ENCODE data around the gene BTBD9. TPM values are rescaled to one million over a fixed set of nuclear protein-coding genes. Genes with fewer than 3 reads are reported as not detected.
A peak's percentile ranks its signal among the peaks of the same experiment; 100 is the strongest.

The BTBD9 gene
- total and polyA plus RNA-seq, 2 of the 13 experiments (the other 11 are each of a cell fraction or from before 2014, with no cell fraction given), result 1.2 to 3.0 TPM

DNA sequence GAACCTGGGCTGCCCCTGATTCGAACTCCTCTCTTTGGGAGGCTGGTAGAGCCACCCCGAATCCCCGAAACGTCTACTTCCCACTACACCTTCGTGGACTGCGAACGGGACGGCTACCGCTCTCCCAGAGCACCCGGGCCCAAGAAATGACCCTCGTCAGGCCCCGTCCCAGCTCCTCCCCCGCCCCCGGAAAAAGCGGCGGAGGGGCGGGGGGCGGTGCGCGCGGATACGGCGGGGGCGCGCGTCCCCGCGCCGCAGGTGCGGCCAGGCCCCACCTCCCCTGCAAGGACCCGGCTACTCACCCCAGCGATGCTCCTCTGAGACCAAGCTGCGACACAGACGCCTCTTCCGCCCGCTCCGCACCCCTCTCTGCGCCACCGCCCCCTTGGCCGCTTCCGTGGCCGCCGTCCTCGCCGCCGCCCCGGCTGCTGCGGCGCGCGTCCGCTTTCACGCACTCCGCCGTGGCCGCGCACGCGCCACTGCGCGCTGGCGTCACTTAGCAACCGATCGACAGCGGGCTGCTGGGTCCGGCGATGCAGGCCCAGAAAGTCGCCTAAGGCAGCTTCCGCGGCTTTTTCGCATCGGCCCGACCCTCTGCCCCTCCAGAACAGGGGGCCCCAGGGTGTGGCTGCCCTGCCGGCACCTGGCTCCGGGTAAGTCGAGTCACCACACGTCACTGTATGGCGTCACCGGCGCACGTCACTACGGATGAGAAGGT is at the start of gene BTBD9 (continued):
- TF ChIP-seq ZNF577 (CRISPR knock-in tag; IDR thresholded peaks at IDR 0.05; ENCODE audit: borderline replicate concordance, low read depth) (no peak), ZNF354B (CRISPR knock-in tag; IDR thresholded peaks at IDR 0.05) (peak; percentile 78; the same call in 1 of the 2 replicates), NCOA5 (CRISPR knock-in tag; IDR thresholded peaks at IDR 0.05) (no peak), ZBTB7B (CRISPR knock-in tag; IDR thresholded peaks at IDR 0.05) (no peak), NR2F6 (IDR thresholded peaks at IDR 0.05) (no peak), NR2F6 (CRISPR knock-in tag; IDR thresholded peaks at IDR 0.05) (0 out of 2 replicates have a peak, but pooled peaks have one; percentile 6), WIZ (CRISPR knock-in tag; IDR thresholded peaks at IDR 0.05) (peak; percentile 41; the same call in 1 of the 2 replicates), BCL6 (CRISPR knock-in tag; IDR thresholded peaks at IDR 0.05) (no peak), ATF1 (CRISPR knock-in tag; IDR thresholded peaks at IDR 0.05) (peak; percentile 90), ZNF552 (CRISPR knock-in tag; IDR thresholded peaks at IDR 0.05; ENCODE audit: borderline replicate concordance) (no peak), ZNF780A (CRISPR knock-in tag; IDR thresholded peaks at IDR 0.05) (no peak), MBNL3 (CRISPR knock-in tag; conservative IDR thresholded peaks at IDR 0.05) (no peak), ELF3 (CRISPR knock-in tag; IDR thresholded peaks at IDR 0.05) (0 out of 2 replicates have a peak, but pooled peaks have one; percentile 27), CENPT (CRISPR knock-in tag; IDR thresholded peaks at IDR 0.05; ENCODE audit: low read depth) (no peak; the same call in 1 of the 2 replicates), MIER3 (CRISPR knock-in tag; IDR thresholded peaks at IDR 0.05; ENCODE audit: borderline replicate concordance) (no peak), RAD21 (CRISPR knock-in tag; IDR thresholded peaks at IDR 0.05) (peak; percentile 27; the same call in 1 of the 2 replicates), FOXA1 (IDR thresholded peaks at IDR 0.05) (no peak), FOXA1 (CRISPR knock-in tag; IDR thresholded peaks at IDR 0.05) (no peak), NFKB2 (CRISPR knock-in tag; IDR thresholded peaks at IDR 0.05; ENCODE audit: borderline replicate concordance) (peak; percentile 62; the same call in 1 of the 2 replicates), ZNF329 (CRISPR knock-in tag; IDR thresholded peaks at IDR 0.05; ENCODE audit: low read depth) (peak; percentile 70; the same call in 1 of the 2 replicates)
- TF ChIP-seq, protein P1, sequence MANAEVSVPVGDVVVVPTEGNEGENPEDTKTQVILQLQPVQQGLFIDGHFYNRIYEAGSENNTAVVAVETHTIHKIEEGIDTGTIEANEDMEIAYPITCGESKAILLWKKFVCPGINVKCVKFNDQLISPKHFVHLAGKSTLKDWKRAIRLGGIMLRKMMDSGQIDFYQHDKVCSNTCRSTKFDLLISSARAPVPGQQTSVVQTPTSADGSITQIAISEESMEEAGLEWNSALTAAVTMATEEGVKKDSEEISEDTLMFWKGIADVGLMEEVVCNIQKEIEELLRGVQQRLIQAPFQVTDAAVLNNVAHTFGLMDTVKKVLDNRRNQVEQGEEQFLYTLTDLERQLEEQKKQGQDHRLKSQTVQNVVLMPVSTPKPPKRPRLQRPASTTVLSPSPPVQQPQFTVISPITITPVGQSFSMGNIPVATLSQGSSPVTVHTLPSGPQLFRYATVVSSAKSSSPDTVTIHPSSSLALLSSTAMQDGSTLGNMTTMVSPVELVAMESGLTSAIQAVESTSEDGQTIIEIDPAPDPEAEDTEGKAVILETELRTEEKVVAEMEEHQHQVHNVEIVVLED (CRISPR knock-in tag; IDR thresholded peaks at IDR 0.05; ENCODE audit: borderline replicate concordance), result peak; percentile 94
- TF ChIP-seq, protein P2, sequence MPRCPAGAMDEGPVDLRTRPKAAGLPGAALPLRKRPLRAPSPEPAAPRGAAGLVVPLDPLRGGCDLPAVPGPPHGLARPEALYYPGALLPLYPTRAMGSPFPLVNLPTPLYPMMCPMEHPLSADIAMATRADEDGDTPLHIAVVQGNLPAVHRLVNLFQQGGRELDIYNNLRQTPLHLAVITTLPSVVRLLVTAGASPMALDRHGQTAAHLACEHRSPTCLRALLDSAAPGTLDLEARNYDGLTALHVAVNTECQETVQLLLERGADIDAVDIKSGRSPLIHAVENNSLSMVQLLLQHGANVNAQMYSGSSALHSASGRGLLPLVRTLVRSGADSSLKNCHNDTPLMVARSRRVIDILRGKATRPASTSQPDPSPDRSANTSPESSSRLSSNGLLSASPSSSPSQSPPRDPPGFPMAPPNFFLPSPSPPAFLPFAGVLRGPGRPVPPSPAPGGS (CRISPR knock-in tag; IDR thresholded peaks at IDR 0.05), result no peak
- TF ChIP-seq, protein P3, sequence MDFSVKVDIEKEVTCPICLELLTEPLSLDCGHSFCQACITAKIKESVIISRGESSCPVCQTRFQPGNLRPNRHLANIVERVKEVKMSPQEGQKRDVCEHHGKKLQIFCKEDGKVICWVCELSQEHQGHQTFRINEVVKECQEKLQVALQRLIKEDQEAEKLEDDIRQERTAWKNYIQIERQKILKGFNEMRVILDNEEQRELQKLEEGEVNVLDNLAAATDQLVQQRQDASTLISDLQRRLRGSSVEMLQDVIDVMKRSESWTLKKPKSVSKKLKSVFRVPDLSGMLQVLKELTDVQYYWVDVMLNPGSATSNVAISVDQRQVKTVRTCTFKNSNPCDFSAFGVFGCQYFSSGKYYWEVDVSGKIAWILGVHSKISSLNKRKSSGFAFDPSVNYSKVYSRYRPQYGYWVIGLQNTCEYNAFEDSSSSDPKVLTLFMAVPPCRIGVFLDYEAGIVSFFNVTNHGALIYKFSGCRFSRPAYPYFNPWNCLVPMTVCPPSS (IDR thresholded peaks at IDR 0.05), result no peak
- TF ChIP-seq, protein P4, sequence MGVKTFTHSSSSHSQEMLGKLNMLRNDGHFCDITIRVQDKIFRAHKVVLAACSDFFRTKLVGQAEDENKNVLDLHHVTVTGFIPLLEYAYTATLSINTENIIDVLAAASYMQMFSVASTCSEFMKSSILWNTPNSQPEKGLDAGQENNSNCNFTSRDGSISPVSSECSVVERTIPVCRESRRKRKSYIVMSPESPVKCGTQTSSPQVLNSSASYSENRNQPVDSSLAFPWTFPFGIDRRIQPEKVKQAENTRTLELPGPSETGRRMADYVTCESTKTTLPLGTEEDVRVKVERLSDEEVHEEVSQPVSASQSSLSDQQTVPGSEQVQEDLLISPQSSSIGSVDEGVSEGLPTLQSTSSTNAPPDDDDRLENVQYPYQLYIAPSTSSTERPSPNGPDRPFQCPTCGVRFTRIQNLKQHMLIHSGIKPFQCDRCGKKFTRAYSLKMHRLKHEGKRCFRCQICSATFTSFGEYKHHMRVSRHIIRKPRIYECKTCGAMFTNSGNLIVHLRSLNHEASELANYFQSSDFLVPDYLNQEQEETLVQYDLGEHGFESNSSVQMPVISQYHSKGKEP (CRISPR knock-in tag; IDR thresholded peaks at IDR 0.05), result no peak
- TF ChIP-seq, protein P5, sequence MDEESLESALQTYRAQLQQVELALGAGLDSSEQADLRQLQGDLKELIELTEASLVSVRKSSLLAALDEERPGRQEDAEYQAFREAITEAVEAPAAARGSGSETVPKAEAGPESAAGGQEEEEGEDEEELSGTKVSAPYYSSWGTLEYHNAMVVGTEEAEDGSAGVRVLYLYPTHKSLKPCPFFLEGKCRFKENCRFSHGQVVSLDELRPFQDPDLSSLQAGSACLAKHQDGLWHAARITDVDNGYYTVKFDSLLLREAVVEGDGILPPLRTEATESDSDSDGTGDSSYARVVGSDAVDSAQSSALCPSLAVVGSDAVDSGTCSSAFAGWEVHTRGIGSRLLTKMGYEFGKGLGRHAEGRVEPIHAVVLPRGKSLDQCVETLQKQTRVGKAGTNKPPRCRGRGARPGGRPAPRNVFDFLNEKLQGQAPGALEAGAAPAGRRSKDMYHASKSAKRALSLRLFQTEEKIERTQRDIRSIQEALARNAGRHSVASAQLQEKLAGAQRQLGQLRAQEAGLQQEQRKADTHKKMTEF (CRISPR knock-in tag; IDR thresholded peaks at IDR 0.05), result peak; percentile 53
